ENCODE results near the gene EMP2. TPM values are rescaled to one million over a fixed set of nuclear protein-coding genes. Genes with fewer than 3 reads are reported as not detected.

Gene EMP2
- total RNA-seq, 1 donor from 2014 or later = 6.5 TPM

DNA sequence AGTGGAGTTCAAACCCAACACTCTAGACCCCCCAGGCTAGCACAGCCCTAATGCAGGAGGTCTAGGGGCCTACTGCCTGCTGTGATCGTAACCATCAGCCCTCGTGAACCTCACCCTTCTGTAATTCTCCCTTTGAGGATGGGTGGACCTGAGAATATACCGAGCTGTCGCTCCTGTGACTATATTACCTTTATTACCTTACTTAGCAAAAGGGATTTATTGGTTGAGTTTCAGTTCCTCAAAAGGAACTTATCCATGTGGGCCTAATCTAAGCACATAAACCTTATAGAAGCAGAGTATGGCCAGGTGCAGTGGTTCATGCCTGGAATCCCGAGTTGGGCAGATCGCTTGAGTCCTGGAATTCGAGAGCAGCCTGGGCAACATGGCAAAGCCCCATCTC, 19.2 kb upstream of the EMP2 start:
- H3K4me3 ChIP-seq (ENCODE audit: low read depth, low read length) = no peak overlapping the region
- TF ChIP-seq, protein P1, sequence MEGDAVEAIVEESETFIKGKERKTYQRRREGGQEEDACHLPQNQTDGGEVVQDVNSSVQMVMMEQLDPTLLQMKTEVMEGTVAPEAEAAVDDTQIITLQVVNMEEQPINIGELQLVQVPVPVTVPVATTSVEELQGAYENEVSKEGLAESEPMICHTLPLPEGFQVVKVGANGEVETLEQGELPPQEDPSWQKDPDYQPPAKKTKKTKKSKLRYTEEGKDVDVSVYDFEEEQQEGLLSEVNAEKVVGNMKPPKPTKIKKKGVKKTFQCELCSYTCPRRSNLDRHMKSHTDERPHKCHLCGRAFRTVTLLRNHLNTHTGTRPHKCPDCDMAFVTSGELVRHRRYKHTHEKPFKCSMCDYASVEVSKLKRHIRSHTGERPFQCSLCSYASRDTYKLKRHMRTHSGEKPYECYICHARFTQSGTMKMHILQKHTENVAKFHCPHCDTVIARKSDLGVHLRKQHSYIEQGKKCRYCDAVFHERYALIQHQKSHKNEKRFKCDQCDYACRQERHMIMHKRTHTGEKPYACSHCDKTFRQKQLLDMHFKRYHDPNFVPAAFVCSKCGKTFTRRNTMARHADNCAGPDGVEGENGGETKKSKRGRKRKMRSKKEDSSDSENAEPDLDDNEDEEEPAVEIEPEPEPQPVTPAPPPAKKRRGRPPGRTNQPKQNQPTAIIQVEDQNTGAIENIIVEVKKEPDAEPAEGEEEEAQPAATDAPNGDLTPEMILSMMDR (conservative IDR thresholded peaks at IDR 0.05; ENCODE audit: low read depth, low read length) = no peak
- DNase-seq (ENCODE audit: low read depth) = no peak

DNA sequence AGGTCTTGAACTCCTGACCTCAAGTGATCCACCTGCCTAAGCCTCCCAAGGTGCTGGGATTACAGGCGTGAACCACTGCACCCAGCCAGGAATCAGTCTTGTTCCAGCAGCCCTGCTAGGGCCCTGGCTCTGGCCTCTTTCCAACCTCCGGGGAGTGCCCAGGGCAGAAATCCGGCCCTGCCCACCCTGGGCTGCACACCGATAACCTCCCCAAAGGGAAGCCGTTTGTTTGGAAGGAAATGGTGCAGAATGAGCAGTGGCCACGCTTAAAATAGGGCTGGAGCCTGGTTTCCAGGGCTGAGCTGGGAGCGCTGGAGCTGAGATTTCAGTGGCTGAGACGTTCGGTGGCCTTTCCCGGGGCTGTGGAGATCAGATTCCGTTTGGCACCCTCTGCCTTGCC, 17.8 kb upstream of the EMP2 start:
- no peak for DNase-seq (ENCODE audit: low read depth)
- H3K4me3 ChIP-seq (ENCODE audit: low read depth, low read length) = no peak overlapping the region
- TF ChIP-seq, protein P1 (conservative IDR thresholded peaks at IDR 0.05; ENCODE audit: low read depth, low read length) = no peak

DNA sequence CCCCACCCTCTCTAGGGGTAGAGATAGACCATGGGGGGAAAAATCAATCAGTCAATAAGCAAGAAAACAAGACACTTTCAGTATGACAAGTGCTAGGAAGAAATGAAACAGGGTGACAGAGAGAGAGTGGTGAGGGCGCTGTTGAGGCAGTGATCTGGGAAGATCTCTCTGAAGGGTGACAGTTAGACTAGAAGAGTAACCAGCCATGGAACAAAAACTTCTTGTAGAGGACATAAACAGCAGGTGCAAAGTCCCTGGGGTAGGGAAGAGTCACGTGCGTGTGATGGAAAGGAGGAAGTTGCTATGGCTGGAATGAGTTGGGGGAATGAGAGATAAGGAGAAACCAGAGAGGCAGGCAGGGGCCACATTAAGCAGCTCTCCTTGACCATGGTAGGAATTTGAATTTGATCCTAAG, 16.8 kb upstream of the EMP2 start:
- no peak for DNase-seq (ENCODE audit: low read depth)
- no peak overlapping the region for H3K4me3 ChIP-seq (ENCODE audit: low read depth, low read length)
- TF ChIP-seq, protein P1 (conservative IDR thresholded peaks at IDR 0.05; ENCODE audit: low read depth, low read length) = no peak

DNA sequence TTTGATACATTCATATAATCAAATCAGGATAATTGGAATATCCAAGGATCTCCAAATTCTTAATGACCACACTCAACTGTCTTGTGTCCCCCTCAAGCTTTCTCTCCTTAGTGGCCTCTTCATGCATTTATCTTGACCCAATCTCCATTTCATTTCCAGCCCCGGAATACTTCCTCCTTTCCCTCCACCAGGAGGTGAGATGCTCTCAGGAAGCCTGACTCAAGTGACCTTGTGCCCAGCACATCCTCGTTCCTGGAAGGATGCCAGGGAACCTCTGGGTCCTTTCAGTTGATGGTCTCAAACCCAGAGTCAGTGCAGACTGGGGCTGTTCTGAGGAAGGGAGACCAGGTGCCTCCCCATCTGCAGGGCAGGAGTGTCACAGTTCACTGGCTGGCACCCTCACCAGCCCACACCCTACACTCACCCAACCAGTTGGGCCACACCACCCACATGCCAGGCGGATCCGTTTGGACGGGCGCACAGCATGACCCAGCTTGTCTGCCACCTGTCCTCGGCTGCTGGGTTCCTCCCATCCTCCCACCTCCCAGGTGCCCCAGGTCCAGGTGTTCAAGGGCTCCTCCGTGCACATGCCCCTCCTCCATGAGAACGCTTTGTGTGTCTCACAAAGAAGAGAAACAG, 14.0 kb upstream of the EMP2 start:
- DNase-seq (ENCODE audit: low read depth) = no peak
- H3K4me3 ChIP-seq (ENCODE audit: low read depth, low read length) = no peak overlapping the region
- TF ChIP-seq, protein P1 (conservative IDR thresholded peaks at IDR 0.05; ENCODE audit: low read depth, low read length) = no peak

DNA sequence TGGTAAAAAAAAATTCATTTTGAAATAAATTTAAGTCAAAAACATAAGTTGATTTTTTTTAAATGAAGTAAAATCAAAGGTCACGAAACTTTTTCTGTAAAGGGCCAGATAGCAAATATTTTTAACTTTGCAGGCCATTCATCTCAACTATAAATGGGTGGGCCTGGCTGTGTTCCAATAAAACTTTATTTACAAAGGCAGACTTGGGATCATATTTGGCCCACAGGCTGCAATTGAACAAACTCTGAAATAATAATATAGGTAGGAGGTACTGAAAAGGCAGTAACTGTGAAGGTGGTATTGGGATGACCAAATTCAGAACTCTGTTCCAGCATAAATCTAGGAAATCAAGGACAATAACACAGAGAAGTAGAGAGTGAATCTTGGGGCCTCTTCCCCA, 12.2 kb upstream of the EMP2 start:
- DNase-seq (ENCODE audit: low read depth) = no peak
- TF ChIP-seq, protein P1 (conservative IDR thresholded peaks at IDR 0.05; ENCODE audit: low read depth, low read length) = no peak

DNA sequence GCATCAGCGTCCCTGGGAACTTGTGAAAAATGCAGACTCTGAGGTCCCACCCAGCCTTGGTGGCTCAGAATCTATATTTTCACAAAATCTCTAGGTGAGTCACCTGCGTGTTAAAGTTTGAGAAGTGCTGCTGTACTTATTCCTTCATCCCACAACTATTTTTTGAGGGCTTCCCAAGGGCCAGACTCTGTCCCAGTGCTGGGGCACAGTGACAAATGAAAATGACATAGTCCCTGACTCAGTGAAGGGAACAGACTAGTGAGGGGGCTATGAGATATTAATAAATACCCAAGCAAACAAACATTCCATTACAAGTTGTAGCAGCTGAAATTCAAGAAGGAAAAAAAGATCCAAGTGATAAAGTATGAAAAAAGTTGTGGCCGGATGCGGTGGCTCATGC, 9.9 kb upstream of the EMP2 start:
- TF ChIP-seq, protein P1 (conservative IDR thresholded peaks at IDR 0.05; ENCODE audit: low read depth, low read length) = no peak
- DNase-seq (ENCODE audit: low read depth) = no peak
- H3K4me3 ChIP-seq (ENCODE audit: low read depth, low read length) = no peak overlapping the region

More for the DNA sequence above, 12.2 kb upstream of the EMP2 start:
- H3K4me3 ChIP-seq (ENCODE audit: low read depth, low read length) = no peak overlapping the region

DNA sequence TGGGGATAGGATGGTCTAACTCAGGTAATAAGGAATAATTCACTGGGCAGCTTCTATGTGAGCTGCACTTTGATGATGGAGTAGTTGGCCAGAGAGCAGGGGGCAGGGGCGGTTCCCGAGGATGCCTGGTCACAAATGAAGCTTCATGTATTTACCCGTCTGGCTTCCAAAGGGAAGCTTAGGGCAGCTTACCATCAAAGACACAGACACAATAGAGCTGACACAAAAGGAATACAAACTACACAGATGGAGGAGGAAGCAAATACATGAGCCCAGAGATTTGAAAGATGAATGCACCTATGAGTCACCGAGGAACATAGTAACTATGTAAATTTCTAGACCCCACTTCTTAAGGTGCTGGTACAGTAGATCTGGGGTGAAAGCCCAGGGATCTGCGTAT, 8.7 kb upstream of the EMP2 start:
- TF ChIP-seq, protein P1 (conservative IDR thresholded peaks at IDR 0.05; ENCODE audit: low read depth, low read length) = no peak
- no peak overlapping the region for H3K4me3 ChIP-seq (ENCODE audit: low read depth, low read length)

More for the DNA sequence above, 8.7 kb upstream of the EMP2 start:
- DNase-seq (ENCODE audit: low read depth) = no peak
